Cerebellar nuclear complex (tissue), 1 donor: Measurements from ENCODE around the gene MCM6.
"Not testable (repeated sequence)": the region's sequence is repeated elsewhere in the genome, so short reads cannot be mapped to it uniquely, and the experiment has no call there.

Experiments
- DNase-seq, 2 experiments: peaks; one replicate each; lab custom pipeline; 2025; lab: John Stamatoyannopoulos, UW

Gene MCM6

DNA sequence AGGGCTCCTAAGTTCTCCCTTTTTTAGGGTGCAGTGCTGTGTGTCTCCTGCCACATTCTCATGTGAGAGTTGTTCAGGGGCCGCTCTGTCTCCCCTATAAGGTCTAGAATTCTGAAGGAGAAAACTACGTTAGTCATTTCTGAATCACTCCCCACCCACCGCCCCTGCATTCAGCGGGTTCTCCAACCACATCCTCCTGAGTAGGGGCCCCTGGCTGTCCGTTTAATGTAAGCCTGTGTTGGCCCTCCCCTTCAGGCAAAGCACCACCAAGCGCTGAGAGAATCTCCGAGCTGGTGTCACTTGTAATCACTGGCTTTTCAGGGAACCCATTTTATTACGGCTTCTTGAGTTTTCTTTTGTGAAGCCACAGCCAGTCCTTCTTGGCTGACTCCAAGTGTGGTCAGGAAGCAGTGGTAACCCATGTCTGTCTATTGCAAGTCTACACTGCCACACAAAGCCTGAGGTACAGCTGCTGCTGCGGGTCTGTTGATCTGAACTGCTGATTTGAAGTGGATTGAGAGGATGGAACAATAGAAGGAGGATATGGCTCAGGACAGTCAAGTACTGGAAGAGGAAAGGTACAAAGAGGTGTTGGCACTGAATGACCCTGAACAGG, 56.1 kb downstream of the MCM6 start:
- no peak for DNase-seq

- no peak for DNase-seq
Measured at GRCh38 chr2:135818937-135819610, 57.2 kb downstream of the MCM6 start.

DNA sequence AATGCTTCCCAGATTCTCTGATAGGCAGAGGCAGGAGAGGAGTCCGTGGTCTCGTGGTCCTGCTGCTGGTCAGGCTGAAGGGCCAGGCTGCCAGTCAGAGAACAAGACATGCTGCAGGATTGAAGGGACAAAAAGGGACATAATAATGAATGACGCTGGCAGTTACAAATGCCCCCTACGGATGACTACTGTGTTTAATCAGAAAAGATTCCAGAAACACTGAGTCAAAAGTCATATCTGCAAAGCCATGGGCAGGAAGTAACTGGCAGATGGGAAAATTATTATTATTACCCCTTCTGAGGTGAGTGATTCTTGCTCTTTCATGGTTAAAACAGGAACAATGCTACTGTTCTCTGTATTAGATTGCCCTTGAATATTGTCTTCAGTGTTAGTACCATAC, 58.3 kb downstream of the MCM6 start:
- DNase-seq: no peak

- no peak for DNase-seq
Measured at GRCh38 chr2:135817466-135817865, 58.8 kb downstream of the MCM6 start.

GRCh38 chr2:135815269-135815668, 61.0 kb downstream of the MCM6 start:
- DNase-seq: no peak

DNA sequence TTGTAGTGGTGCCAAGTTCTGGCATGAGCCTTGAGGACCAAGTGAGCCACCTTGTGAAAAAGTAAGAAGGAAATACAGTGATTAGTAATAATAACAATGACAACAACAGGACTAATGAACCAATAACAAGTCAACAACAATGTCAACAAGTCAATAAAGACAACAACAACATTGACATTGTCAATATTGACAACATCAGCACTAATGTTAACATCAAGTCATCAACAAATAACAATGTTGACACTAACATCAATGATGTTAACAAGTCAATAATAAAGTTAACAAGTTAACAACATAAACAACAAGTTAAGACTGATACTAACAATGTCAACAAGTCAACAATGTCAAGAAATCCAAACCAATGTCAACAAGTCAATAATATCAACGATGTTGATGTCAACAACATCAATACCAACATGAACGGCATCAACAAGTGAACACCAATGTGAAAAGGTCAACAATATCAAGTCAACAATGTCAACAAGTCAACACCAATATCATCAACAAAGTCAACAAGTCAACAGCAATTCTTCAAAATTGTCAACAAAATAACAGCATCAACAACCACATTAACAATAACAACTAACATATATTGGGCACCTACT, 63.2 kb downstream of the MCM6 start:
- DNase-seq: no peak

GRCh38 chr2:135807874-135808273, 68.4 kb downstream of the MCM6 start:
- DNase-seq: not testable (repeated sequence)

GRCh38 chr2:135803278-135803677, 73.0 kb downstream of the MCM6 start:
- no peak for DNase-seq

DNA sequence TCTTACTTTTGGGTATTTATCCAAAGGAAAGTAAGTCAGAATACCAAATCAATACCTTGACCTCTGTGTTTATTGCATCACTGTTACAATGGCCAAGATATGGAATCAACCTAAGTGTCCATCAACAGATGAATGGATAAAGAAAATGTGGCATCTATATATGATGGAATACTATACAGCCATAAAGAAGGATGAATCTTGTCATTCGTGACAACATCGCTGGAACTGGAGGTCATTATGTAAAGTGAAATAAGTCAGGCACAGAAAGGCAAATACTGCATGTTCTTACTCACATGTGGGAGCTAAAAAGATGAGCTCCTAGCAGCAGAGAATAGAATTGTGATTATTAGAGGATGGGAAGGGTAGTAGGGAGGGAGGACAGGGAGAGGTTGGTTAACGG, 73.9 kb downstream of the MCM6 start:
- DNase-seq: no peak

GRCh38 chr2:135800513-135801460, 75.5 kb downstream of the MCM6 start:
- no peak for DNase-seq

GRCh38 chr2:135799738-135800137, 76.5 kb downstream of the MCM6 start:
- DNase-seq: no peak

DNA sequence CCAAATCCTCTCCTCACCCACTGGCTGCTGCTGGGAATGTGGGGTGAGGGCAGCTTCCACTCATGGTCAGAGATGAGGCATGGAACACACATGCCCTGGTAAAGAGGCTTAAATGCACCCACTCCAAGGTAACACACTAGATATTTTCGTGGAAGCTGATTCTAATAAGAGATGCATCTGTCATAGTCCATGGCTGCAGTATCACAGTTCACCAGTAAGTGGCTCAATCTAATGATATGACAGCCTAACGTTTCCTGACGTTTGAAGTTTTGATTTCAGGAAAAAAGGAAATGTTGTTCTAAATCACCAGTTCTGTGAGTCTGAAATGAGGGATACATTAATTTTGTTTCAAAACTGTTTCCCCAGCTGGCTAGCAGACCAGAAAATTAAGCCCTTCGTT, 77.5 kb downstream of the MCM6 start:
- no peak for DNase-seq

- DNase-seq: no peak
Measured at GRCh38 chr2:135798275-135798705, 78.0 kb downstream of the MCM6 start.

DNA sequence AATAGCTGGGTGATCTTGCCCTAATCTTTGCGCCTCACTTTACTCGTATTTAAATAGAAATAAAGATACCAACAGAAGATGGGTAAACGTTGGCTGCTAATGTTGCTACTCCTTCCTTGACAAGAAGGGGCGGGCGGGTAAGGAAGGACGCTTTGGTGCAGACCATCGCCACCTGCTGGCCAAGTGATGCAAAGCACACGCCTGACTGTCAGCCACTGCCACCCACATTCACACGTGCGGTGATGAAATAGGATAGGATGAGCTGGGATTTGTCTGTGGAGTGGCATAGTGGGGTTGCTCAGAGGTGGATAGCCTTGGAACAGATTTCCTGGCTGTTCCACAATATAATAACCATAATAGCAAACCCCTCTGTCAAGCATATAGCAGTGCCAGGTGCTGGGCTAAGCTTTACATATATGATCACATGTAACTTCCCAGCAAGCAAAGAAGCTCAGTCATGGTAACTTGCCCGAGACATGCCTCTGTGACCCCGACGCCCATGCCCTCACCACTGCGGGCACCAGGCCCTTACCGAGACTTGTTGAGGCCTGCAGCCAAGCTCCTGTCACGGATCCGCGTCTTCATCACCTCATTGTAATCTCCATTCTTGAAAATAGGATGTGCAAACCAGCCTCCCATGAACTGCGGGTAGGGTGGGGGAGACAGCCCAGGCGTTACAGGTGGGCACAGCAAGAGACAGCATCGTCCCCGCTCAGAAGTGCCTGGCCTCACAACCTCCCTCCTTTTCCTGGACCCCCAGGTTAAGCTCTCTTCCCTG, 78.6 kb downstream of the MCM6 start:
- no peak for DNase-seq

DNA sequence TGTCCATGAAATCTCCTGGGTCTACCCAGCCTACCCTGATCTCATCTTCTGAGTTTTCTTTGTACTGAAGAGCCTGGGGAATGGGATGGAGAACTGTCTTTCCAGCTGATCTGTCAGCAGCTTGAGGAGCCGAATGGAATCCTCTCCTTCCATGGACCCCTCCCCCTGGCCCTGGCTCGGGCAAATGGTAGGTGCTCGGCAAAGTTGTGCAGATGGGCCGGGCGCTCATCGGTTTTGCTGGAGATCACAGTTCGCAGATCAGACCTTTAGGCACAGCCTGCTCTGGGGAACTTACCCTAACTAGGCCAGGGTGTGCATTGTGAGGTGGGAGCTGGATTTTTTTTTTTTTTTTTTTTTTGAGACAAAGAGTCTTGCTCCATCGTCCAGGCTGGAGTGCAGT, 79.6 kb downstream of the MCM6 start:
- no peak for DNase-seq

GRCh38 chr2:135795641-135796040, 80.6 kb downstream of the MCM6 start:
- DNase-seq: not testable (repeated sequence)

- DNase-seq: no peak
Measured at GRCh38 chr2:135792401-135793150, 83.7 kb downstream of the MCM6 start.

DNA sequence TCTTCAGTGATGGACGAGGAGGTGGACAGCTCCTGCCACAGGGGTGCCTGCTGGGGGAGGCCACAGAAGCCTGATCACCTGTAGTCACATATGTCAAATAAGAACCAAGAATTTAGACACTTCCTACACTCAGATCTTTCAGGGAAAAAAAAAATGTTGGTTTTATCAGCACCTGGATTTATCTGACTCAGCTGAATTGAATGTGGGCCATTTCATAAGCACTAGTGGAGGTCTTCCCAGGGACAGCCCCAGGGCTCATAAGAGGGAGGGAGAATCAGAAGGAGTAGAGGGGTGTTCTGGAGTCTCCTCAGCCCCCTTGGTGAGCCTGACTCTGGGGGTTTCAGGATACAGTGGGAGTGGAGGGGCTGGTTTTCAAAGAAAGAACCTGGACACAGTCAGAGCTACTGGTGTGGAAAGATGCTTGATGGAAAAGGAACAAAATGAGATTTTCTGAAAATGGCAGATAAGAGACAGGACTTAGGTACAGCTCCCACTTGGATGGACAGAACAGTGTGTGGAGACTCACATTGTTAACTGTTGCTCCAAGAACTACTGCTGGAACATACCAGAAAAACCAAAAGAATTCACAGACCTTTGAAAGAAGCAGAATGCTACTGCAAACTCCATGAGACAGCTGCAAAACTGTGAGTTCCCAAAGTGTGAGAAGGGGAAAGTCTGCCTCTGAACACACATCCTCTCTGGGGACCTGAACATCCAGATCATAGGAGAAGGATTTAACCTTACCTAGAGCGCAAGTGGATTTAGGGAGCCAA, 84.6 kb downstream of the MCM6 start:
- DNase-seq: no peak

DNA sequence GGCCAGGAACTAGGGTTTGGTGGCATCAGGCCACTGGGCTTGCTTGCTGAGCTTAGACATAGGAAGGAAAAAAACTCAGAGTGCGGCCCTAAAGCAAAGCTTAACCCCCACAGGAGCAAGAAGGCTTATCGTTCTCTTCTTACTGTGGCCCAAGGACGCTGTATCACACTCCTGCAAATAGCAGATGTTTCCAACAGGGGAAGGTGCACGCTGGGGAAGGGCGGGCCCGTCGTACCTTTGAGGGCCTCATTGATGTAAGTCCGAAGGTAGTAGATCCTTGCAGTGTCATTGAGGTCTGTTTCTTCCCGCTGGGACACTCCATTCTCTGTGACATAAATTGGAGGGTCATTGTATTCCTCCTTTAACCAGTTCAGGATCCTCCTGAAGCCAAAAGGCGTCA, 85.8 kb downstream of the MCM6 start:
- no peak for DNase-seq
